SU-DHL-6 (cell line): Measurements from ENCODE around the gene PRMT1.

Experiments
- H2AFZ ChIP-seq: fragments of 200-600 bp; sonication (generic); 2 replicates; pipeline ENCODE4 v1.6.1; 2014; ENCODE audit warnings: low read depth, mild to moderate bottlenecking, moderate library complexity, mixed read lengths, antibody characterized with exemption, low read length; ENCODE audit not compliant: severe bottlenecking
- H3F3A ChIP-seq: fragments of 200-600 bp; shearing (Covaris generic); 2 replicates; pipeline ENCODE4 v1.6.0; 2016; ENCODE audit warnings: antibody characterized with exemption, mild to moderate bottlenecking; ENCODE audit not compliant: insufficient read depth
- H3K27ac ChIP-seq: fragments of 200-600 bp; sonication (generic); 2 replicates; pipeline ENCODE4 v1.5.1; 2016; ENCODE audit warnings: low read depth, mild to moderate bottlenecking, low read length, moderate library complexity, mixed read lengths
- H3K27me3 ChIP-seq: fragments of 200-600 bp; sonication (generic), shearing (Covaris generic); 2 replicates; pipeline ENCODE4 v1.6.0; 2014; ENCODE audit warnings: mild to moderate bottlenecking, low read length
- H3K36me3 ChIP-seq: fragments of 200-600 bp; sonication (generic); 2 replicates; pipeline ENCODE4 v1.6.1; 2014; ENCODE audit warnings: mild to moderate bottlenecking, low read length, mixed read lengths
- H3K4me2 ChIP-seq: fragments of 300-600, 200-600 bp; shearing (Covaris generic), sonication (generic); 2 replicates; pipeline ENCODE4 v1.6.0; 2014; ENCODE audit warnings: low read length, low read depth, mild to moderate bottlenecking; ENCODE audit not compliant: poor library complexity, severe bottlenecking
- H3K4me3 ChIP-seq: fragments of 200-600 bp; sonication (generic); 2 replicates; pipeline ENCODE4 v1.5.1; 2014; ENCODE audit warnings: antibody characterized with exemption, low read length, mild to moderate bottlenecking, mixed read lengths; ENCODE audit not compliant: insufficient read depth, poor library complexity, severe bottlenecking
- H3K79me2 ChIP-seq: fragments of 200-600 bp; sonication (generic); 2 replicates; pipeline ENCODE4 v1.6.1; 2014; ENCODE audit warnings: mild to moderate bottlenecking, low read length, moderate library complexity; ENCODE audit not compliant: insufficient read depth
- H3K9ac ChIP-seq: fragments of 200-600 bp; sonication (generic); 2 replicates; pipeline ENCODE4 v1.7.0; 2014; ENCODE audit warnings: mild to moderate bottlenecking, low read length
- H3K9me2 ChIP-seq: fragments of 200-600 bp; sonication (generic); replicated peaks from 2 replicates; pipeline ENCODE4 v1.6.1; 2014; ENCODE audit warnings: low read length; ENCODE audit not compliant: insufficient read depth
- H3K9me3 ChIP-seq: fragments of 200-600 bp; sonication (generic); 2 replicates; pipeline ENCODE4 v1.6.1; 2014; ENCODE audit warnings: low read length, mixed read lengths; ENCODE audit not compliant: insufficient read depth
- H4K20me1 ChIP-seq: fragments of 200-600 bp; sonication (generic); 2 replicates; pipeline ENCODE4 v1.6.1; 2014; ENCODE audit warnings: low read depth, mild to moderate bottlenecking, antibody characterized with exemption, low read length, moderate library complexity, mixed read lengths
- EZH2phosphoT487 ChIP-seq: fragments of 200-600 bp; sonication (generic), shearing (Covaris generic); conservative IDR thresholded peaks from 2 replicates; pipeline ENCODE4 v1.6.1; 2018; ENCODE audit warnings: mild to moderate bottlenecking, antibody characterized with exemption, low read length, moderate library complexity, mixed read lengths
- TF ChIP-seq, protein P1 (sequence below): fragments of 200-600 bp; sonication (generic); IDR thresholded peaks from one replicate; pipeline ENCODE4 v1.5.1; 2017; ENCODE audit warnings: antibody characterized with exemption, mild to moderate bottlenecking, low read length, moderate library complexity; ENCODE audit not compliant: insufficient read depth, poor library complexity, severe bottlenecking

The PRMT1 gene

DNA sequence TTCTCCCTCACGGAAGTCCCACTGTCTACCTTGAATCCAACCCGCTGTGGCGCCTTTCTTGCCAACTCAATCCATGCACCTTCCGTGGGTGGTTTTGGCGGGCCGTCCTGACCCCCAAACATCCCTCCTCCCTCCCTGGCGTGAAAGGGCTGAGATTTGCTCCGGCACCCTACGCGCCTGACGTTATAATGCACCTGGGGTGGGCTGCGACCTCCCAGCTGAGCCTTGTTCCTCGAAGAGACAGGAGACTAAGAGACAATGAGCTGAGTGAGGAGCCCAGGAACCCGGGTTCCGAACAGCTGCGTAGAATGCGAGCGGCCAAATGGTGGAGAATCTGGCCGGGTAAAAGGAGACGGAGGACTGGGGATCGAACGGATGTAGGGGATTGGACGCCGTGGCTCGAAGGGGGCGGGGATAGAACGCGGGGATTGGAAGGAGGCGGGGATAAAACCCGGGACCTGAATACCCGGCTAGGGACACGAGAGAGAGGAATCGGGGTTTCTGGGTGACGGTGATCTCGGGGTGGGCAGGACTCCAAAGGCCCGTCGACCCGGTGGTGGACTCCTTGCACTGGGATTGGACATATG lies 13.7 kb downstream of the PRMT1 start, which contains the start of gene CPT1C:
TSS of gene CPT1C (plus strand) at position 461 of the 587 bp plus-strand sequence. CDS start 1,137 bp downstream, outside the sequence.
- TF ChIP-seq, protein P1, sequence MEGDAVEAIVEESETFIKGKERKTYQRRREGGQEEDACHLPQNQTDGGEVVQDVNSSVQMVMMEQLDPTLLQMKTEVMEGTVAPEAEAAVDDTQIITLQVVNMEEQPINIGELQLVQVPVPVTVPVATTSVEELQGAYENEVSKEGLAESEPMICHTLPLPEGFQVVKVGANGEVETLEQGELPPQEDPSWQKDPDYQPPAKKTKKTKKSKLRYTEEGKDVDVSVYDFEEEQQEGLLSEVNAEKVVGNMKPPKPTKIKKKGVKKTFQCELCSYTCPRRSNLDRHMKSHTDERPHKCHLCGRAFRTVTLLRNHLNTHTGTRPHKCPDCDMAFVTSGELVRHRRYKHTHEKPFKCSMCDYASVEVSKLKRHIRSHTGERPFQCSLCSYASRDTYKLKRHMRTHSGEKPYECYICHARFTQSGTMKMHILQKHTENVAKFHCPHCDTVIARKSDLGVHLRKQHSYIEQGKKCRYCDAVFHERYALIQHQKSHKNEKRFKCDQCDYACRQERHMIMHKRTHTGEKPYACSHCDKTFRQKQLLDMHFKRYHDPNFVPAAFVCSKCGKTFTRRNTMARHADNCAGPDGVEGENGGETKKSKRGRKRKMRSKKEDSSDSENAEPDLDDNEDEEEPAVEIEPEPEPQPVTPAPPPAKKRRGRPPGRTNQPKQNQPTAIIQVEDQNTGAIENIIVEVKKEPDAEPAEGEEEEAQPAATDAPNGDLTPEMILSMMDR = no peak
- no peak for TF ChIP-seq EZH2phosphoT487
- Histone ChIP-seq H3F3A (peaks cover 17% of the 10 kb centered on the region; the same call in 1 of the 2 replicates), H3K9ac (no peak within 1 kb of the TSS), H3K27me3 (no peaks in the 10 kb centered on the region), H3K4me3 (no peak within 1 kb of the TSS), H3K27ac (no peak within 1 kb of the TSS), H3K79me2 (no peaks in the 10 kb centered on the region), H3K9me3 (no peaks in the 10 kb centered on the region), H2AFZ (no peak within 1 kb of the TSS), H3K36me3 (no peaks in the 10 kb centered on the region), H3K9me2 (no peaks in the 10 kb centered on the region), H3K4me2 (peak within 1 kb of the TSS; percentile 10), H4K20me1 (no peaks in the 10 kb centered on the region; the same call in 1 of the 2 replicates)

DNA sequence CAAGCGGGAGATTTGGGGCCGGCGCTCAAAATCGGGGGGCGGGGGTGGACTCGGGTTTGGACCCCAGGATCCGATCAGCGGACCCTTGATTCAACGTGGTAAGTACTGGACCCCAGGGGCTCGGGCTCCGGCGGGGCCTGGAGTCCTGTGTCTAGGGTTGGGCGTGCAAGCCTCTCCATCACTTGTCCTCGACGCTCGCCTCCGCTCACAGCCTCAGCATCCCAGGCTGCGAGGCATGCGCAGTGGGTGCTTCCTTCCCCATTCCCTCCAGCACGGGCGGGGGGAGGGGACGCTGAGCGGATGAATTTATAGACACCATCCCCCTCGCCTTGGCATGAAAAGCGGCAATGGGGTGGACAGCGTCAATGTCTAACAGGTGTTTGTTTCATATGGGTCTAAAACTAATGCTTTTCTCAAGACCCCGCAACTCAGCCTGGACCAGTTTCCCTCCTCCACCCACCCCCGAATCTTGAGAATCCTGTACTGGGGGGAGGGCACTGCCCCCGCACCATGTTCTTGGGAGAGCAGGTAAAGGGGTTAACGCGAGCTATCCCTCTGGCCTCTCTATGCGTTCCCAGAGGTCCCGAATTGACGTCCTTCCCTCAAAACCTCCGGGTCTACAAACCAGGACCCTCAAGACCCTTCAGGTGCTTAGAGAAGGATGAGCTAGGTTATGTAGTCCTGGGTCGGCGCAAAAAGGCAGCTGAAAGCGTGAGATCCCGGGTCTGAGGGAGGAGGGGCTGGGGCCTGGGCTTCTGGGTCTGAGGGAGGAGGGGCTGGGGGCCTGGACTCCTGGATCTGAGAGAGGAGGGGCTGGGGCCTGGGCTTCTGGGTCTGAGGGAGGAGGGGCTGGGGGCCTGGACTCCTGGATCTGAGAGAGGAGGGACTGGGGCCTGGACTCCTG lies 14.4 kb downstream of the PRMT1 start:
- no peak overlapping the region for H2AFZ ChIP-seq
- H3K4me2 ChIP-seq = peak overlapping the region; percentile 10
- no peaks in the 10 kb centered on the region for H3K79me2 ChIP-seq
- H3K9ac ChIP-seq = no peak overlapping the region
- H3K27ac ChIP-seq = no peak overlapping the region
- no peaks in the 10 kb centered on the region for H3K9me3 ChIP-seq
- H3K27me3 ChIP-seq = no peaks in the 10 kb centered on the region
- no peaks in the 10 kb centered on the region for H3K36me3 ChIP-seq
- H3F3A ChIP-seq = peaks cover 17% of the 10 kb centered on the region; the same call in 1 of the 2 replicates
- no peaks in the 10 kb centered on the region for H3K9me2 ChIP-seq
- no peak for TF ChIP-seq EZH2phosphoT487
- no peaks in the 10 kb centered on the region; the same call in 1 of the 2 replicates for H4K20me1 ChIP-seq
- H3K4me3 ChIP-seq = no peak overlapping the region

DNA sequence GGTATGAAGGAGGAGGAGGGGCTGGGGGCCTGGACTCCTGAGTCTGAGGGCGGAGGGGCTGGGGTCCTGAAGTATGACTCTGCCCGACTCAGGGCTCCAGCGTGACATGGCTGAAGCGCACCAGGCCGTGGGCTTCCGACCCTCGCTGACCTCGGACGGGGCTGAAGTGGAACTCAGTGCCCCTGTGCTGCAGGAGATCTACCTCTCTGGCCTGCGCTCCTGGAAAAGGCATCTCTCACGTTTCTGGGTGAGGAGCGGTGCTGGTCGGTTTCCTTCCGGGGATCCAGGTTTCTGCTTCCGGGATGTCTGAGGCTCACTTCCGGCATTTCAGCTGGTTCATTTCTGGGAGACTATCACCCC lies 15.1 kb downstream of the PRMT1 start:
- no peak overlapping the region for H3K4me2 ChIP-seq
- no peaks in the 10 kb centered on the region for H3K9me3 ChIP-seq
- no peak overlapping the region for H3K9ac ChIP-seq
- H2AFZ ChIP-seq = no peak overlapping the region
- no peaks in the 10 kb centered on the region for H3K27me3 ChIP-seq
- H3K27ac ChIP-seq = no peak overlapping the region
- TF ChIP-seq EZH2phosphoT487 = no peak
- TF ChIP-seq, protein P1 = no peak
- no peaks in the 10 kb centered on the region for H3K9me2 ChIP-seq
- H3K36me3 ChIP-seq = no peaks in the 10 kb centered on the region
- H3K79me2 ChIP-seq = no peaks in the 10 kb centered on the region
- no peak overlapping the region for H3K4me3 ChIP-seq
- no peaks in the 10 kb centered on the region; the same call in 1 of the 2 replicates for H4K20me1 ChIP-seq
- peaks cover 17% of the 10 kb centered on the region; the same call in 1 of the 2 replicates for H3F3A ChIP-seq
